H9 (cell line): Measurements from ENCODE around the gene NKAIN1. TPM values are rescaled to one million over a fixed set of nuclear protein-coding genes. Genes with fewer than 3 reads are reported as not detected.

ENCODE experiments used
- DNase-seq: peaks from one replicate; pipeline ENCODE4 v3.0.0-alpha.2; 2017
- H2AFZ ChIP-seq: one replicate; pipeline ENCODE4 v1.6.1; 2013; ENCODE audit warnings: mild to moderate bottlenecking, low read length, control low read depth, moderate library complexity
- H2AK5ac ChIP-seq: 2 replicates; pipeline ENCODE4 v1.6.1; 2013; ENCODE audit warnings: low read length, control low read depth, mixed read lengths; ENCODE audit not compliant: insufficient read length
- H2BK120ac ChIP-seq: one replicate; pipeline ENCODE4 v1.6.1; 2013; ENCODE audit warnings: low read depth, mild to moderate bottlenecking, low read length, control low read depth, inconsistent platforms; ENCODE audit not compliant: poor library complexity, severe bottlenecking
- H2BK12ac ChIP-seq: 2 replicates; pipeline ENCODE4 v1.6.1; 2013; ENCODE audit warnings: low read length, control low read depth, mixed read lengths, low read depth; ENCODE audit not compliant: insufficient read length
- H2BK15ac ChIP-seq: 2 replicates; pipeline ENCODE4 v1.6.1; 2013; ENCODE audit warnings: low read depth, low read length, control low read depth
- H2BK20ac ChIP-seq: one replicate; pipeline ENCODE4 v1.6.1; 2013; ENCODE audit warnings: low read depth, mild to moderate bottlenecking, low read length, control low read depth, inconsistent platforms; ENCODE audit not compliant: poor library complexity, severe bottlenecking
- H2BK5ac ChIP-seq: 2 replicates; pipeline ENCODE4 v1.6.1; 2013; ENCODE audit warnings: low read length, control low read depth, mixed read lengths; ENCODE audit not compliant: insufficient read length
- H3K14ac ChIP-seq: 2 replicates; pipeline ENCODE4 v1.6.1; 2013; ENCODE audit warnings: low read length, control low read depth; ENCODE audit not compliant: insufficient read depth
- H3K18ac ChIP-seq: 2 replicates; pipeline ENCODE4 v1.6.1; 2013; ENCODE audit warnings: low read depth, mild to moderate bottlenecking, mixed read lengths, low read length, control low read depth; ENCODE audit not compliant: insufficient read length
- H3K23ac ChIP-seq: 2 replicates; pipeline ENCODE4 v1.6.1; 2013; ENCODE audit warnings: low read length, control low read depth, mixed read lengths, low read depth; ENCODE audit not compliant: insufficient read length
- H3K23me2 ChIP-seq: 2 replicates; pipeline ENCODE4 v1.6.1; 2013; ENCODE audit warnings: low read depth, mild to moderate bottlenecking, mixed read lengths, low read length, control low read depth; ENCODE audit not compliant: insufficient read length, poor library complexity, severe bottlenecking
- H3K27ac ChIP-seq: 2 replicates; pipeline ENCODE4 v1.5.1; 2013; ENCODE audit warnings: low read length, control low read depth, mixed read lengths, low read depth; ENCODE audit not compliant: insufficient read length
- H3K27me3 ChIP-seq: 2 replicates; pipeline ENCODE4 v1.6.1; 2013; ENCODE audit warnings: low read length, control low read depth, inconsistent platforms; ENCODE audit not compliant: insufficient read depth
- H3K4ac ChIP-seq: 2 replicates; pipeline ENCODE4 v1.6.1; 2013; ENCODE audit warnings: low read depth, mild to moderate bottlenecking, control low read depth, inconsistent platforms, low read length, moderate library complexity
- H3K4me1 ChIP-seq: 2 replicates; pipeline ENCODE4 v1.6.1; 2013; ENCODE audit warnings: low read length, control low read depth, inconsistent platforms; ENCODE audit not compliant: insufficient read depth
- H3K4me2 ChIP-seq: 2 replicates; pipeline ENCODE4 v1.6.1; 2013; ENCODE audit warnings: low read length, control low read depth, mixed read lengths; ENCODE audit not compliant: insufficient read length, insufficient read depth
- H3K56ac ChIP-seq: 2 replicates; pipeline ENCODE4 v1.6.1; 2013; ENCODE audit warnings: low read depth, mild to moderate bottlenecking, mixed read lengths, low read length, control low read depth; ENCODE audit not compliant: insufficient read length
- H3K79me1 ChIP-seq: 2 replicates; pipeline ENCODE4 v1.6.1; 2013; ENCODE audit warnings: low read depth, mild to moderate bottlenecking, moderate library complexity, low read length, control low read depth, inconsistent platforms; ENCODE audit not compliant: insufficient read depth, poor library complexity, severe bottlenecking
- H3K79me2 ChIP-seq: 2 replicates; pipeline ENCODE4 v1.6.1; 2013; ENCODE audit warnings: low read length, control low read depth, inconsistent platforms; ENCODE audit not compliant: insufficient read depth
- H3K9ac ChIP-seq: 2 replicates; pipeline ENCODE4 v1.6.1; 2013; ENCODE audit warnings: low read length, control low read depth, mixed read lengths; ENCODE audit not compliant: insufficient read length; ENCODE audit errors: extremely low read depth
- H3K9me3 ChIP-seq: one replicate; pipeline ENCODE4 v1.6.1; 2013; ENCODE audit warnings: low read depth, low read length, inconsistent platforms; ENCODE audit not compliant: control insufficient read depth
- H3T11ph ChIP-seq: one replicate; pipeline ENCODE4 v1.6.1; 2013; ENCODE audit warnings: mild to moderate bottlenecking, low read length, control low read depth, inconsistent platforms
- H4K20me1 ChIP-seq: one replicate; pipeline ENCODE4 v1.6.1; 2013; ENCODE audit not compliant: control insufficient read depth, insufficient read length, insufficient read depth
- H4K5ac ChIP-seq: 2 replicates; pipeline ENCODE4 v1.6.1; 2013; ENCODE audit warnings: low read depth, mild to moderate bottlenecking, mixed read lengths, low read length, control low read depth; ENCODE audit not compliant: insufficient read length
- H4K8ac ChIP-seq: replicated peaks from 2 replicates; pipeline ENCODE4 v1.6.1; 2013; ENCODE audit warnings: low read length, control low read depth, mixed read lengths, low read depth; ENCODE audit not compliant: insufficient read length
- H4K91ac ChIP-seq: 2 replicates; pipeline ENCODE4 v1.6.1; 2013; ENCODE audit warnings: low read depth, mild to moderate bottlenecking, moderate library complexity, mixed read lengths, low read length, control low read depth; ENCODE audit not compliant: insufficient read length
- H3K27ac Mint-ChIP-seq, 3 experiments: 2 replicates in 2 of 3; 3 replicates in 1 of 3; pipeline ENCODE4 v1.8.0; 2020 to 2021; ENCODE audit warnings: mixed read lengths in 3 of 3, mild to moderate bottlenecking in 1 of 3, moderate library complexity in 1 of 3
- H3K27me3 Mint-ChIP-seq: 2 replicates; pipeline ENCODE4 v1.8.0; 2021; ENCODE audit warnings: low read depth, mild to moderate bottlenecking, moderate library complexity, mixed read lengths
- H3K36me3 Mint-ChIP-seq, 3 experiments: 2 replicates in 2 of 3; 3 replicates in 1 of 3; pipeline ENCODE4 v1.8.0; 2020 to 2021; ENCODE audit warnings: low read depth in 3 of 3, mixed read lengths in 3 of 3; ENCODE audit not compliant: insufficient read depth in 1 of 3
- H3K4me1 Mint-ChIP-seq, 2 experiments: 2 replicates each; pipeline ENCODE4 v1.8.0; 2020; ENCODE audit warnings: mixed read lengths in 2 of 2
- H3K4me3 Mint-ChIP-seq, 2 experiments: 2 replicates in 1 of 2; 3 replicates in 1 of 2; pipeline ENCODE4 v1.8.0; 2020 to 2021; ENCODE audit warnings: mild to moderate bottlenecking in 2 of 2, mixed read lengths in 2 of 2, moderate library complexity in 1 of 2
- H3K9me3 Mint-ChIP-seq, 2 experiments: 2 replicates in 1 of 2; 3 replicates in 1 of 2; pipeline ENCODE4 v1.8.0; 2020; ENCODE audit warnings: mild to moderate bottlenecking in 2 of 2, mixed read lengths in 2 of 2, moderate library complexity in 1 of 2
- CTCF ChIP-seq: fragments of 200-600 bp; sonication (generic); conservative IDR thresholded peaks from 3 replicates; pipeline ENCODE4 v1.8.0; 2021; ENCODE audit warnings: antibody characterized with exemption, mild to moderate bottlenecking
- WGBS: extraction: QIAGEN DNeasy Blood & Tissue Kit; methylation state at CpG from one replicate; pipeline ENCODE4 v1.1.7; 2013; ENCODE audit warnings: missing lambda C conversion rate, low lambda C conversion rate, mixed read lengths; ENCODE audit not compliant: insufficient read length; ENCODE audit errors: extremely low coverage; 5-methylcytosine and 5-hydroxymethylcytosine counted together
- total RNA-seq: library from RNA; stranded (reverse); gene quantifications from 2 replicates; pipeline ENCODE4 v1.2.1, GENCODE V29; 2021

The NKAIN1 gene
- total RNA-seq, 1 experiment from 2014 or later = 25.6 TPM

GRCh38 chr1:31214316-31215064 is 25.2 kb downstream of the NKAIN1 start:
- Histone ChIP-seq H4K20me1 (no peaks in the 10 kb centered on the region), H3K4me2 (no peak overlapping the region), H3K4me1 (no peaks in the 10 kb centered on the region; the same call in 1 of the 2 replicates), H3K14ac (no peak overlapping the region), H3K27me3 (no peaks in the 10 kb centered on the region), H4K8ac (no peak overlapping the region), H4K91ac (no peak overlapping the region), H2BK120ac (no peak overlapping the region), H3K4ac (no peak overlapping the region), H3K9me3 (no peaks in the 10 kb centered on the region), H3K56ac (no peak overlapping the region), H3K79me1 (no peaks in the 10 kb centered on the region), H3K9ac (no peak overlapping the region), H3K79me2 (no peaks in the 10 kb centered on the region; the same call in 1 of the 2 replicates), H2BK15ac (no peak overlapping the region; the same call in 1 of the 2 replicates), H2AK5ac (no peak overlapping the region), H3K27ac (no peak overlapping the region), H2BK5ac (no peak overlapping the region), H3K18ac (no peak overlapping the region), H3K23ac (no peak overlapping the region), H4K5ac (no peak overlapping the region), H2AFZ (no peak overlapping the region), H3T11ph (no peak overlapping the region), H2BK12ac (no peak overlapping the region), H3K23me2 (no peaks in the 10 kb centered on the region), H2BK20ac (no peak overlapping the region)
- Mint-ChIP-seq H3K27me3 (no peaks in the 10 kb centered on the region; the same call in 1 of the 2 replicates), H3K9me3 (no peaks in the 10 kb centered on the region), H3K27ac (no peak overlapping the region), H3K36me3 (no peaks in the 10 kb centered on the region), H3K4me1 (peaks cover 15 to 21% of the 10 kb centered on the region in 2 experiments), H3K4me3 (no peak overlapping the region)
- DNase-seq = peak; percentile 85
- TF ChIP-seq CTCF = peak; percentile 69
- WGBS = no CpG with 5 or more reads among the region's 12 CpGs
